Kidney (tissue), 14 donors: ENCODE results near the gene PLK1. TPM values are rescaled to one million over a fixed set of nuclear protein-coding genes. Genes with fewer than 3 reads are reported as not detected.

Experiments used
- DNase-seq, 5 donors: peaks; one replicate each; pipeline ENCODE4 v3.0.0-alpha.2; 2013 to 2020
- FAIRE-seq: peaks from 2 replicates; lab custom pipeline; 2012; peaks lifted over from hg19 to GRCh38; lab: Jason Lieb, UNC
- H3K27ac ChIP-seq, 2 donors: one replicate each; pipeline ENCODE4 v1.7.0; 2013; ENCODE audit warnings: low read depth in 2 of 2, low read length in 2 of 2, inconsistent platforms in 1 of 2
- H3K27me3 ChIP-seq: one replicate; pipeline ENCODE4 v1.7.1; 2013; ENCODE audit warnings: low read length, inconsistent platforms; ENCODE audit not compliant: control insufficient read depth, insufficient read depth
- H3K36me3 ChIP-seq, 3 donors: one replicate each; pipeline versions ENCODE4 v1.7.0 to v1.7.1; 2013; ENCODE audit warnings: low read length in 3 of 3, control low read depth in 1 of 3, inconsistent platforms in 1 of 3; ENCODE audit not compliant: insufficient read depth in 3 of 3, control insufficient read depth in 2 of 3
- H3K4me1 ChIP-seq, 3 donors: one replicate each; pipeline versions ENCODE4 v1.7.0 to v1.7.1; 2013; ENCODE audit warnings: low read length in 3 of 3, inconsistent platforms in 1 of 3, low read depth in 1 of 3; ENCODE audit not compliant: control insufficient read depth in 2 of 3, insufficient read depth in 2 of 3
- H3K4me3 ChIP-seq, 3 donors: one replicate each; pipeline versions ENCODE4 v1.7.0 to v1.8.1; 2013; ENCODE audit warnings: low read length in 3 of 3, control low read depth in 1 of 3, inconsistent platforms in 1 of 3
- H3K9ac ChIP-seq, 3 donors: one replicate each; pipeline versions ENCODE4 v1.7.0 to v1.7.1; 2013; ENCODE audit warnings: low read length in 3 of 3, control low read depth in 1 of 3, inconsistent platforms in 1 of 3
- H3K9me3 ChIP-seq, 3 donors: one replicate each; pipeline versions ENCODE4 v1.7.0 to v1.7.1; 2013; ENCODE audit warnings: low read length in 3 of 3, control low read depth in 1 of 3, inconsistent platforms in 1 of 3; ENCODE audit not compliant: control insufficient read depth in 2 of 3, insufficient read depth in 1 of 3
- CTCF ChIP-seq: IDR thresholded peaks from 3 replicates; pipeline ENCODE4 v1.5.1; 2012; ENCODE audit warnings: mild to moderate bottlenecking, moderate library complexity, borderline replicate concordance; ENCODE audit not compliant: insufficient read depth; ENCODE audit errors: extremely low read depth
- intact Hi-C: fragments of 100-400 bp; cut with DNase I; formaldehyde crosslinking; loops from one replicate; pipeline ENCODE4 v1.11.1; 2022
- polyA plus RNA-seq: library from polyadenylated mRNA; stranded (reverse); fragments of 350-450 nt; fragmentation: Illumina TruSeq; extraction: RNeasy Lipid Tissue Mini Kit (QIAGEN cat#74804); gene quantifications from one replicate; pipeline ENCODE4 v1.2.3, GENCODE V29; 2014; ENCODE audit warnings: low read depth, low replicate concordance; ENCODE audit not compliant: insufficient read depth
- total RNA-seq: library from RNA; stranded (reverse); fragmentation: NEBNext Ultra II Directional; extraction: Animal tissue kit (Norgen Biotek cat#: 25700); gene quantifications from one replicate; pipeline ENCODE4 v1.2.1, GENCODE V29; 2021
- donor health status: control.
- donor health status: control.
- donor health status: control.
- donor health status: control.
- donor health status: control.
- donor health status: DM: yes; HTN: yes; CAD: no.
- donor health status: Normal renal cell carcinoma (clear cell type).

The PLK1 gene
- total and polyA plus RNA-seq, 2 donors from 2014 or later = 0.71 to 2.5 TPM

DNA sequence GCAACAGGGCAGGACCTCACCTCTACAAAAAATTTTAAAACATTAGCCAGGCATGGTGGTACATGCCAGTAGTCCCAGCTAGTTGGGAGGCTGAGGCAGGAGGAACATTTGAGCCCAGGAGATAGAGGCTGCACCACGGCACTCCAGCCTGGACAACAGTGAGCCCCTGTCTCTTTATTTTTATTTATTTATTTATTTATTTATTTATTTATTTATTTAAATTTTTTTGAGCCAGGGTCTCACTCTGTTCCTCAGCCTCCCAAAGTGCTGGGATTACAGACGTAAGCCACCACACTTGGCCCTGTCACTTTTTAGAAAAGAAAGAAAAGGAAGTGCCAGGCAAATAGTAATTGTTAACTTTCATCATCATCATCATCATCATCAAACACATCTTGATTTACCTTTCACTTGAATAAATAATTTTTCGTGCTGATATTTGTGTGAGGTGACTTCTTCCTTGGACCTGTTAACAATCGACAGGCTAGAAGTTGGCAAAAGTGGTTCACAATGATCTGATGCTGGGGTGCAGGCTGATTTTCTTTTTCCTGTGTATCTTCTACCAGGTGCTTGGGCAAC, 44.1 kb upstream of the PLK1 start:
- intact Hi-C loops = no loop called here
- Histone ChIP-seq H3K4me3 (no peak overlapping the region), H3K4me1 (no peaks in the 10 kb centered on the region), H3K27me3 (no peaks in the 10 kb centered on the region), H3K9me3 (no peaks in the 10 kb centered on the region), H3K9ac (no peak overlapping the region), H3K36me3 (peaks cover 4 to 16% (median 8%) of the 10 kb centered on the region in 3 donors), H3K27ac (no peak overlapping the region)
- DNase-seq (no peak), FAIRE-seq (no peak)
- TF ChIP-seq CTCF = no peak

GRCh38 chr16:23635958-23636357, 42.7 kb upstream of the PLK1 start:
- H3K4me3 ChIP-seq = no peak overlapping the region
- H3K27me3 ChIP-seq = no peaks in the 10 kb centered on the region
- TF ChIP-seq CTCF = no peak
- H3K36me3 ChIP-seq = peaks cover 4 to 12% (median 4%) of the 10 kb centered on the region in 3 donors
- H3K4me1 ChIP-seq = peaks cover 0 to 10% (median 0%) of the 10 kb centered on the region in 3 donors
- no peak overlapping the region for H3K27ac ChIP-seq
- no peak for FAIRE-seq
- DNase-seq = no peak
- intact Hi-C loops = no loop called here
- H3K9me3 ChIP-seq = no peaks in the 10 kb centered on the region
- no peak overlapping the region for H3K9ac ChIP-seq

DNA sequence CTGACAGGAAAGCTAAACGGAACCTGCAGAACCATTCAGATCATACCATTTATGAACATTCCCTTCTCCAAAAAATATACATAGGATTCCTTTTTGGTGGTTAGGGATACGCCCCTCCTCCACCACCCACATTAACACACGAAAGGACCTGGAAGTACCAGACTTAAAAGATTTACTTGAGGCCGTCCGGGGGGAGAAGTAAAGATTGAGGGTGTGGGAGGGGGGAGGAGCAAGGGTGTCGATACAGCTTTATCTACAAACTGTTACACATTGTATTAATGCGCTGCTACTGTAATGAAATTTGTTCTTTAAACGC, 38.1 kb upstream of the PLK1 start:
- Histone ChIP-seq H3K9ac (peak overlapping the region; percentile 82 to 97 (median 89)), H3K4me3 (peak overlapping the region; percentile 66 to 99 (median 99)), H3K9me3 (no peaks in the 10 kb centered on the region), H3K27me3 (no peaks in the 10 kb centered on the region), H3K27ac (peak overlapping the region; percentile 47 to 76), H3K36me3 (peaks cover 3 to 10% (median 6%) of the 10 kb centered on the region in 3 donors), H3K4me1 (peaks cover 0 to 15% (median 3%) of the 10 kb centered on the region in 3 donors)
- TF ChIP-seq CTCF = no peak
- DNase-seq (no peak), FAIRE-seq (no peak)
- intact Hi-C loops = no loop called here
